Cardiac fibroblast (primary cell): ENCODE measurements around the gene GPR183.

ENCODE experiments used
- DNase-seq, 2 donors: peaks; one replicate each; pipeline versions ENCODE4 v3.0.0 to v3.0.0-alpha.2; 2010; ENCODE audit warnings: low read depth in 2 of 2
- H3K4me3 ChIP-seq, 2 donors: replicated peaks in 1 of 2; 1 replicate in 1 of 2; 2 replicates in 1 of 2; pipeline ENCODE4 v1.5.1; 2011; ENCODE audit warnings: low read depth in 2 of 2, low read length in 2 of 2, mild to moderate bottlenecking in 2 of 2, moderate library complexity in 1 of 2
- CTCF ChIP-seq: IDR thresholded peaks from one replicate; pipeline ENCODE4 v1.5.1; 2011; ENCODE audit warnings: low read depth, mild to moderate bottlenecking, low read length, inconsistent platforms

Gene GPR183

GRCh38 chr13:99307247-99307646, at the start of gene GPR183:
Gene GPR183, minus strand, starts transcription at chr13:99307399. Its CDS starts 11,254 bp downstream, at chr13:99296145.
- no peak within 1 kb of the TSS for H3K4me3 ChIP-seq
- DNase-seq, result peak; percentile 18 to 52
- TF ChIP-seq CTCF, result no peak

DNA sequence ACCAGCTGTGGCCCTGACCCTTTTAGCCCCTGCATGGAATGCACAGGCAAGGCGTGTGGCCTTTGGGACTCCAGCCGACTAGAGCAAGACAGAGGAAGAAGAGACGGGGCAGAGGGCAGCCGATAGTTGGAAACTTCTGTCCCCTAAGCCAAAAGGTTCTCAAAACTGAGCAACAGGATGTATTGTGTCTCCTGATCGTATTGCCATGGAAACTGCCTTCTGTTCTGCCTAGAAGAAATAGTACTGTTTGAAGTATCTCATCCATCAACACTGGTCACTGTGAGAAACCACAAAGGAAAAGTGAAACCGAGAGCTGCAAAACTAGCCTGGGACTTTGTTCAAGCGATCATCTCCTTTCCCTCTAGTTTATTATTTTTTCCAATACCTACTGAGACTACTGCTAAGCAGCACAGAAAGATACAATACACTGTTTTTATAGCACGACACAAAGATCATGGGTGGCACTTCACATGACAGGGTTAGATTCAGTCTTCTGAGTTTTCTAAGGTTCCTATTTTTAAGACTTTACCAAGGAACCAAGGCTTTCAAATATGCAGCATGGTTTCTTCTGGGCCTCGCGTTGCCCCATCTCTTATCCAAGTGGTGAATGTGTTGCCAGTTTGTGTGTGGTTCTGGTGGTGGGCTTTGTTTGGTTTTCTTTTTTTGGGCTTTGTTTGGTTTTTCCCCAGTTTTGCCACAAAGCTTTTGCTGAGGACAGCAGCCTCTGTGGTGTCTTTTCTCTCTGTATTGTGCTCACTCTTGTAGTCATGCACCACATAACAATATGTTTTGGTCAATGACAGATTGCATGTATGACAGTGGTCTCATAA, 49.3 kb upstream of the GPR183 start:
- DNase-seq, result peak; percentile 80 to 87
- H3K4me3 ChIP-seq, result peak overlapping the region in 1 of 2 donors; percentile 7

DNA sequence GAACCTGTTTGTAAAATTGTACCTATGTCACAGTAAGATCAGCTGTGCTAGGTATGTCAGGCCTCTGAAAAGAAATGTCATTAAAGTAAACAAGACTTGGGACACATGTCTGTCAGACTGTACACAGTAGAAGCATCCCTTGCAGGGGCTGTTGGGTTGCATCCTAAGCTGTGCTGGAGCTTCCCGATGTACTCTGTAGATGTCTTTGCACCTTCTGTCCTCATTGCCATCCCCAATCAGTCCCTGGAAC, 48.7 kb upstream of the GPR183 start:
- peak overlapping the region in 1 of 2 donors; percentile 7 for H3K4me3 ChIP-seq
- DNase-seq, result no peak
- no peak for TF ChIP-seq CTCF

More for the DNA sequence above, 49.3 kb upstream of the GPR183 start:
- no peak for TF ChIP-seq CTCF

DNA sequence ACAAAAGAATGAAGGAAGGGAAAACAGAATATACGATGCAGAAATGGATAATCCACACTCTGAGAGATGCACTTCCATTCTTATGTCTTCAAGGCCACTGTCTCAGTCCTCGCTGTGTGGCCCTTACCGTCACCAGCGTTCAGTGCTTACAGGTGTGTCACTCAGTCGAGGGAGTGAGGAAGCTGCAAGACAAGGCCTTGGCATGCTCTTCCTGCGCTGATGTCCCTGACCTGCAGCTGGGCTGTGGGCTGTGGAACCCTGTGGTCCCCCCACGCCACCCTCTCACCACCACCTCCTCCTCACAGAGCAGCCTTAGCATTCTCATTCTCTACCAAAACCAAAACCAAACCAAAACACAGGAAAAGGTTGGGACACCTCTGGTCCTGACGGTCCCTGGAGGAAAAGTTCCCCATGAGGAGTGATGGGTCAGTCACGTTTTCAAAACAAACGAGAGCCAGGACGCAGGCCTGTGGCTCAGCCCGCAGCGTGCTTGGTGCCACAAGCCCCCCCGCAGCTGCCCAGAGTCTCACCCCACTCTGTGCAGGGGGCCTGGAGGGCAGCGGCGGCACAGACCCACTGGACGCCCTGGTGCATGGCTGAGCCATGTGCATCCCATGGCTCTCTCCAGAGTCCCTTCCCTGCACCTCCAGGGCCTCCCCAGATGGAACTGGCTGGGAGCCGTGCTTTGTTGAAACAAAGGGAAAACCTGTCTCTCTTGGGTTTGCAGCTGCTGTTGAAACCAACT, 48.2 kb upstream of the GPR183 start:
- no peak for DNase-seq
- H3K4me3 ChIP-seq, result no peak overlapping the region
- no peak for TF ChIP-seq CTCF

DNA sequence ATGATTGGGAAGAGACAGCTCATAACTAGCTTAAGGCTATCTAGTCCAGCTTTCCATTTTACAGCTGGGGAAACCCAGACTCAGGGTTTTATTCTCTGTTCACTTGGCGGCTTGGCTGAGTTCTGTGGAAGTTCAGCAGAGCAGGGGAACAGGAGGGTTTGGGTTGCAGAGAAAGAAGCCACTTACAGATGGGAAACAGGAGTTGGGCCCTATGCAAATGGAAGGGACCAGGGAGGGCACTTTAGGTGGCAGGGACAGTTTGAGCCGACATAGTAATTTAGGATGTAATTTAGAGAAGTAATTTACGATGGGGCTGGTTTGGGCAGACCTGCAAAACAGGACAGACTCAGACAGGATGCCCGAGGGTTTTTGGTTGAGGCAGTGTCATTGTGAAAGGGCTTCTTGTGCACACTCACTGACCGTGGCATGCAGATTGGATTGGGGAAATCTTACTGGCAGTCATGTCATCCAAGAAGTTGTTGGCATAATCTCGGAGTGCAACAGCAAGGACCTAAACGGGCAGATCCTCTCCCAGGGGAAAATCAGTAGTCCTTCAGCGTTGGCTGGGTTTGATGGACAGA, 47.3 kb upstream of the GPR183 start:
- no peak overlapping the region for H3K4me3 ChIP-seq
- TF ChIP-seq CTCF, result no peak
- DNase-seq, result no peak

GRCh38 chr13:99353836-99354235, 46.6 kb upstream of the GPR183 start:
- no peak for TF ChIP-seq CTCF
- DNase-seq, result no peak

More at GRCh38 chr13:99353836-99354235, 46.6 kb upstream of the GPR183 start:
- no peak overlapping the region for H3K4me3 ChIP-seq
